B cell (primary cell): ENCODE results near the gene LYZL2.

ENCODE experiments used
- CTCF ChIP-seq: fragments of 200-600 bp; IDR thresholded peaks from one replicate; pipeline ENCODE4 v1.8.0; 2022; ENCODE audit warnings: antibody characterized with exemption, mild to moderate bottlenecking
- EZH2 ChIP-seq: IDR thresholded peaks from 2 replicates; pipeline ENCODE4 v1.6.1; 2012; ENCODE audit warnings: borderline replicate concordance, low read depth, mild to moderate bottlenecking, moderate library complexity, low read length; ENCODE audit not compliant: insufficient read depth, poor library complexity, severe bottlenecking

DNA sequence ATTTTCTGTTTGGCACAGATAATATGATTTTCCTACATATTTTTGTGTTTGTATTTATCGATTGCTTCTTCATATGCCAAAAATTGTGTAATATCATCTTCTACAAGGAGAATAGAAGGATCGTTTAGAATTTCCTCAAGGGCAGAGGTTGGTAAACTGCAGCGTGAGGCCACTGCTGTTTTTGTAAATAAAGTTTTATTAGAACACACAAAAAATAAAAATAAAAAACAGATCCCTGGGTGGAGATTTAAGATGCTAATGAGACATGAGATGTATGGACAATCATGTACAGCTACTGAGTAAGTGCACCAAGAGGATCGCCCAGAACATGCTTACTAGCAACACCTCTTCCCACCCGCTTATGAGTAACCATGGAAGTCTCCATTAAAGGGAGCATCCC is 9.6 kb downstream of the LYZL2 start:
- no peak for TF ChIP-seq EZH2
- no peak for TF ChIP-seq CTCF
